Loucy (cell line): ENCODE measurements around the gene TAS2R5.

ENCODE experiments used
- EZH2phosphoT487 ChIP-seq: fragments of 200-600 bp; IDR thresholded peaks from 2 replicates; pipeline ENCODE4 v1.6.1; 2018; ENCODE audit warnings: antibody characterized with exemption, mild to moderate bottlenecking, moderate library complexity, borderline replicate concordance
- TF ChIP-seq, protein P1 (sequence below): fragments of 200-600 bp; sonication (generic); conservative IDR thresholded peaks from 2 replicates; pipeline ENCODE4 v1.5.1; 2014; ENCODE audit warnings: mild to moderate bottlenecking, antibody characterized with exemption, low read length

DNA sequence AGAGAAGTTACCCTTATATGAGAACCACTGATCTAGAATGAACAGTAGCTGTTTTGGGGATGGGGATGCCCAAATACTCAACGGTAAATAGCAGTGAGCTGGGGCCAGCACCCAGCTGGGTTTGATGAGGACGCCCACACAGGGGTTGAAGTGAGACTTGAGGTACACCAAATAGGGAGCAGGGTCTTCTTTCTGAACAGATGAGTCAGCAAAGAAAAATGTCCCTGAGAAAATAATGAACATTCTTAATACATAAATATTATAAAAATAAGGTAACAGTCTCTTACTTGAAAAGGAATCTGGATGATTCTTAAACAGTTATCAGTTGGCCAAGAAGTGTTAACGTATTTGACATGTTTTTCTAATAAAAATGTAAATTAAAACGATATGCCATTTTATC, 49.2 kb downstream of the TAS2R5 start:
- TF ChIP-seq, protein P1, sequence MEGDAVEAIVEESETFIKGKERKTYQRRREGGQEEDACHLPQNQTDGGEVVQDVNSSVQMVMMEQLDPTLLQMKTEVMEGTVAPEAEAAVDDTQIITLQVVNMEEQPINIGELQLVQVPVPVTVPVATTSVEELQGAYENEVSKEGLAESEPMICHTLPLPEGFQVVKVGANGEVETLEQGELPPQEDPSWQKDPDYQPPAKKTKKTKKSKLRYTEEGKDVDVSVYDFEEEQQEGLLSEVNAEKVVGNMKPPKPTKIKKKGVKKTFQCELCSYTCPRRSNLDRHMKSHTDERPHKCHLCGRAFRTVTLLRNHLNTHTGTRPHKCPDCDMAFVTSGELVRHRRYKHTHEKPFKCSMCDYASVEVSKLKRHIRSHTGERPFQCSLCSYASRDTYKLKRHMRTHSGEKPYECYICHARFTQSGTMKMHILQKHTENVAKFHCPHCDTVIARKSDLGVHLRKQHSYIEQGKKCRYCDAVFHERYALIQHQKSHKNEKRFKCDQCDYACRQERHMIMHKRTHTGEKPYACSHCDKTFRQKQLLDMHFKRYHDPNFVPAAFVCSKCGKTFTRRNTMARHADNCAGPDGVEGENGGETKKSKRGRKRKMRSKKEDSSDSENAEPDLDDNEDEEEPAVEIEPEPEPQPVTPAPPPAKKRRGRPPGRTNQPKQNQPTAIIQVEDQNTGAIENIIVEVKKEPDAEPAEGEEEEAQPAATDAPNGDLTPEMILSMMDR, result no peak; the same call in 1 of the 2 replicates
- TF ChIP-seq EZH2phosphoT487, result no peak
